HG02759 (cell line): ENCODE measurements around the gene SPATA32.

Source experiments
- ATAC-seq: cut with Tn5 transposase; IDR thresholded peaks from one replicate; pipeline ENCODE4 v1.9.1; 2021; ENCODE audit warnings: mild to moderate bottlenecking, moderate library complexity; ENCODE audit not compliant: unreplicated experiment

The SPATA32 gene

DNA sequence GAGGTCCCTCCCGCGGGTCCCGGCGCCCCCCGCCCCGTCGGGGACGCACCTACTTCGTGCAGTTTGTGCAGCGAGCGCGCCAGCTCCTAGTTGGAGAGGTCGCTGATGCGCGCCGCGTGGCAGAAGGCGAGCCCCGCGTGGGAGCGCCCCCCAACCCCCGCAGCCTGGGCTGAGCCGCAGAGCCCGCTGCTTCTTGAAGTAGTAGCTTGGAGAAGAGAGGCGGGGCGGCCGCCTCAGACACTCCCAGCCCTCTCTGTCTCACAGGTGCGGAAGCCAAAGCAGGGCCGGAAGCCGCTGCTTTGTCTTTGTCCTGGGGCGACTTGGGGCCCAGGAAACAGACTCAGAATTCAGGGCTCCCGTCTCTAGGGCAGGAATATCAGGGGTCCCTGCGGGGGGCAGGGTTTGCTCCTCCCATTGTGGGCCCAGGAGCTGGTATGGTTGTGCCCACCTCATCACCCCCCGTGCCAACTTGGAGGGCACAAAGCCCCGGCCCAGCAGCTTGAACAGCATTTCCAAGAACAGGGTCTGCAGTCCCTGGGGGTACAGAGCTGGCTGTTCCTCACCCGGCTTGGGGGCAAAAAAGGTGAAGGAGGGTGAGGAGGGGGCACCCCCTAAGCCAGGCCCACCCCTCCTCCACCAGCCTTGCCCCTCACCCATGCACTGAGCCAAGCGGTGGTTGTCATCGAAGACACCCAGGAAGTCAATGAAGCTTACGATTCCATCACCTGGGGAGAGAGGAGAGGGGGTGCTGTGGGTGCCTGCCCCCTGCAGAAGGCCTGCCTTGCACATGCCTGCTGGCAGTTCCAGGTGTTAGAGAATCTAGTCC lies 13.5 kb downstream of the SPATA32 start:
- ATAC-seq: peak; percentile 59

DNA sequence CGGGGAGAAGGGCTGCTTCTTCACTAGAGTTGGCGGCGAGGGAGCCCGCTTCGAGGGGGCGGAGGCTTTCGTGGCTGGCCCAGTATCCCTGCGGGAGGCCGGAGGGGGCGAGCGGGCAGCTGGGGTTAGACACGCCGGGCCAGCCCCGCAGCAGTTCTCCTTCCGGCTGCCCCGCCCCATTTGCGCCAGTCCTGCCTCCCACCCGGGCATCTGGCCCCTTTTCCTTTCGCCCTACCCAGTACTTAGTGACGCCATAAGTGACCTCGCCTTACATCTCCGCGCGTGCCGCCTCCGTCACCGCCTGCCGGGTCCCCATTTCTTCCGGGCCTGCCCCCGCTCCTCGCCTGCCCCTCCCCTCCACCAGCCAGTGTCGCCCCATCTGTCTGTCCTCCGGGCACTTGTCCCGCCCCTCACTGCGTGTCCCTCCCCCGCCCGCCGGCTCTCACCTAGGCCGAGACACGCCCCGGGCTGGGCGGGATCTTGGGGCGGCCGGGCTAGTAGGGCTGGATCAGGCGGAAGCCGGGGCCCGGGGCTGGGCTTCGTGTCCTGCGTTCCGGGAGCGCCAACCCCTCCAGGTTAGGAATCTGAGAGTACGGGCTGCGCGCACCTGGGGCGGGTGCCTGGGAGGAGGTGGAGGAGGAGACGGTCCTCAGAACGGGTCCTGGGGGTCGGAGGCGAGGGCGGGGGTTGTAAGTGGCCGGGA lies 14.3 kb downstream of the SPATA32 start:
- peak; percentile 88 for ATAC-seq

DNA sequence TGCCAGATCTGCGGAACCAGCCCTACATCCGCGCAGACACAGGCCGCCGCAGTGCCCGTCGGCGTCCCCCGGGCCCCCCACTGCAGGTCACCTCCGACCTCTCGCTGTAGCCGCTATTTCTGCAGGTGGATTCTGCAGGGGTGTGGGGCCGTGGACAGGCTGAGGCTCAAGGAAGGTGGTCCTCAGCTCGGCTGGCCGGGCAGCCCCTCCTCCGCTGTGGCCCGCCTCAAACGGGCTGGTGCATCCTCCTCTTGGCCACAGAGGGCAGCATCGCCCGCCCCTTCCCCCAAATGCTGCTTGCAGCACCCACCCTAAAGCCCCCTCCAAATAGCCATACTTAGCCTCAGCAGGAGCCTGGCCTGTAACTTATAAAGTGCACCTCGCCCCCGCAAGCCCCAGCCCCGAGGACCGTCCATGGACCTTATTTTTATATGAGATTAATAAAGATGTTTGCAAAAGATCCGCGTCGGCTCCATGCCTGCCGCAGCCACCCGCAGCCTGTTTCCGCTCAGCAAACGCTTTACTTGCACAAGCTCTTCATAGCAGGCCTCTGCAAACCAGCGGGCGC lies 14.9 kb downstream of the SPATA32 start:
- no peak for ATAC-seq

DNA sequence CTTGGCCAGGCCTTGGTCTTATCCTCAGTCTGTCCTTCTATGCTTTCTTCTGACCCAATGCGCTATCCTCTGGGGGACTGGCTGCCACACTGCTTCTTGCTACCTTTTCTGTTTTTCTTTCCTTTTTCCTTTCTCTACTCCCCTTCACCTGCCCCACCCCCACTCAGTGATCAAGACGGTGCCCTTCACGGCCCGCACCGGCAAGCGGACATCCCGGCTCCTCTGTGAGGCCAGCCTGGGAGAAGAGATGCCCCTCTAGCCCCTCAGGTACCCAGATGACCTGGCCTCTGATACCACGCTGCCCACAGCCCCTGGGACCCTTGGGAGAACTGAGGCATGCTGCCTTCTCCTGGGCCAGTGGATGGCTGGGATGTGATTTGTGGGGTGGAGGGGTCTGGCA lies 15.6 kb downstream of the SPATA32 start:
- no peak for ATAC-seq

DNA sequence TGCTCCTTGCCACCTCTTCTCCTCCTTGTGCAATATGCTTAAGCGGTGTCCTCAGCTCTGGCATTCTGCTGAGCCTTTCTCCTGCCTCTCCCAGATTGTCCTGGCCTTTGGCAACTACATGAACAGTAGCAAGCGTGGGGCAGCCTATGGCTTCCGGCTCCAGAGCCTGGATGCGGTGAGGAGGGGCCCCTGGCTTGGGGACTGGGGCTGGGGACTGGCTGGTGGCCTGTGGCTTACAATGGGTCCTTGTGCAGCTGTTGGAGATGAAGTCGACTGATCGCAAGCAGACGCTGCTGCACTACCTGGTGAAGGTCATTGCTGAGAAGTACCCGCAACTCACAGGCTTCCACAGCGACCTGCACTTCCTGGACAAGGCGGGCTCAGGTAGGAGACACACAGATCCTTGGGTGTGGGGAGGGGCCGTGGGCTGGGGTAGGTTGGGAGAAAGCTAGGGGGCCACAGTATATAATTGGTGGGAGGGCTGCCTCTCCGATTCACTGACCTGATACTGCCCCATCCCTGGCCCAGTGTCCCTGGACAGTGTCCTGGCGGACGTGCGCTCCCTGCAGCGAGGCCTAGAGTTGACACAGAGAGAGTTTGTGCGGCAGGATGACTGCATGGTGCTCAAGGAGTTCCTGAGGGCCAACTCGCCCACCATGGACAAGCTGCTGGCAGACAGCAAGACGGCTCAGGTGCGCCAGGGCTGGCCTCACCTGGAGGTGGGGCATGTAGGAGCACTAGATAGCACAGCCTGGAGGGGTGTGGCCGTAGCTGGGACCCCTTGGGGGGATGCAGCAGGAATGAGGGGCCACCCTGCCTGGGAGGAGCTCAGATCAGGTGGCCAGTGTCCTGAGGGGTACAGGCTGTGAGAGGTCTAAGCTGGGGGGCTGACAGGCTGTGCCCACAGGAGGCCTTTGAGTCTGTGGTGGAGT lies 16.9 kb downstream of the SPATA32 start:
- no peak for ATAC-seq

DNA sequence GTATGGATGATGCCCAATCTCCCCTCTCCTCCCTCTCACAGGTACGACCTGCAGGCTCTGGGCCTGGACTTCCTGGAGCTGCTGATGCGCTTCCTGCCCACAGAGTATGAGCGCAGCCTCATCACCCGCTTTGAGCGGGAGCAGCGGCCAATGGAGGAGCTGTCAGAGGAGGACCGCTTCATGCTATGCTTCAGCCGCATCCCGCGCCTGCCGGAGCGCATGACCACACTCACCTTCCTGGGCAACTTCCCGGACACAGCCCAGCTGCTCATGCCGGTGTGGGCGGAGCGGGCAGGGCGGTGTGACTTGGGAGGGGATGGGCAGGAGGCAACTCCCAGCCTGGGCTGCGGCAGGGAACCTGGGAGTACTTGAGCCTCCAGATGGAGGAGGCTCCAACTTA lies 18.1 kb downstream of the SPATA32 start:
- no peak for ATAC-seq

DNA sequence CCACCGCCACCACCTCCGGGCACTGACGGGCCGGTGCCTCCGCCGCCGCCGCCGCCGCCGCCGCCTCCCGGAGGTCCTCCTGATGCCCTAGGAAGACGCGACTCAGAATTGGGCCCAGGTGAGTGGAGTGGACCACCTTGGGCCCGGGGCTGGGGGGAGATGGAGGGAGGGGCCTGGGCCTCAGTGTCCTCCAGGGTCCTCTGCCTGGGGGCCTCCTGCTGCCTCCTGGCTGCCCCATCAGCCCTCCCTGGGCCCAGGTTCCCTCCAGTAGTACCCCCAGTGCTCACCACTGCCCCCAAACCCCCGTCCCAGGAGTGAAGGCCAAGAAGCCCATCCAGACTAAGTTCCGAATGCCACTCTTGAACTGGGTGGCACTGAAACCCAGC lies 19.9 kb downstream of the SPATA32 start:
- ATAC-seq: no peak

DNA sequence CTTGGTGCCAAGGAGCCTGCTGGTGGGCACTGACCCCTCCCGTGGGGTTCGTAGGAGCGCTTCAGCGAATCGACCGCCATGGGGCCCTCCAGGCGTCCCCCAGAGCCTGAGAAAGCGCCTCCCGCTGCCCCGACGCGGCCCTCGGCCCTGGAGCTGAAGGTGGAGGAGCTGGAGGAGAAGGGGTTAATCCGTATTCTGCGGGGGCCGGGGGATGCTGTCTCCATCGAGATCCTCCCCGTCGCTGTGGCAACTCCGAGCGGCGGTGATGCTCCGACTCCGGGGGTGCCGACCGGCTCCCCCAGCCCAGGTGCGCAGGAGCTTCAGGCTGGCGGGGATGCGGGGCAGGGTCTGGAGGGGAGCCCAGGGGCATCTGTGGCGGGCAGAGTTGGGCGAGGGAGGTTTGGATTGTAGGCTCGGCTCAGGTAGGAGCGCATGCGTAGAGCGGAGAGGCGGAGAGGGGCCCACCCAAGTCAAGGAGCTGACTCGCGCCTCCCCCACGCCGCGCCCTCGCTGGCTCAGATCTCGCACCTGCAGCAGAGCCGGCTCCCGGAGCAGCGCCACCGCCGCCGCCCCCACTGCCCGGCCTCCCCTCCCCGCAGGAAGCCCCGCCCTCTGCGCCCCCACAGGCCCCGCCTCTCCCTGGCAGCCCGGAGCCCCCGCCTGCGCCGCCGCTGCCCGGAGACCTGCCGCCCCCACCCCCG lies 20.4 kb downstream of the SPATA32 start:
- ATAC-seq: no peak

DNA sequence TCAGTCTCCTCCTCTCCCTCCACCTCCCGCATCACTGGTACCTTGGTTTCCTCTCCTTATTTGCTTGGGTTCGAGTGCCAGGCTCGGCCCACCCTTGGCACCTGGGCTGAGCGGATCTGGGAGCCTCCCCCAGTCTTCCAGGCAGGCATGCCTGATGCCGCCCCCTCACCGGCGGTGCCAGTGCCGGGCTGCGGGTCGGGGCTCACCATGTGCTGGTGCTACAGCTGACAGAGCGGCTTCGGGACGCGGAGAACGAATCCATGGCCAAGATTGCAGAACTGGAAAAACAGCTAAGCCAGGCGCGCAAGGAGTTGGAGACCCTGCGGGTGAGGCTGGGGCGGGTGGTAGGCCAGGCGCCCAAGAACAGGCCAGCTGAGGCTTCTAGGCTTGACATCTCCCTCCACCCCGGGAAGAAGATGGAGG lies 21.0 kb downstream of the SPATA32 start:
- no peak for ATAC-seq

DNA sequence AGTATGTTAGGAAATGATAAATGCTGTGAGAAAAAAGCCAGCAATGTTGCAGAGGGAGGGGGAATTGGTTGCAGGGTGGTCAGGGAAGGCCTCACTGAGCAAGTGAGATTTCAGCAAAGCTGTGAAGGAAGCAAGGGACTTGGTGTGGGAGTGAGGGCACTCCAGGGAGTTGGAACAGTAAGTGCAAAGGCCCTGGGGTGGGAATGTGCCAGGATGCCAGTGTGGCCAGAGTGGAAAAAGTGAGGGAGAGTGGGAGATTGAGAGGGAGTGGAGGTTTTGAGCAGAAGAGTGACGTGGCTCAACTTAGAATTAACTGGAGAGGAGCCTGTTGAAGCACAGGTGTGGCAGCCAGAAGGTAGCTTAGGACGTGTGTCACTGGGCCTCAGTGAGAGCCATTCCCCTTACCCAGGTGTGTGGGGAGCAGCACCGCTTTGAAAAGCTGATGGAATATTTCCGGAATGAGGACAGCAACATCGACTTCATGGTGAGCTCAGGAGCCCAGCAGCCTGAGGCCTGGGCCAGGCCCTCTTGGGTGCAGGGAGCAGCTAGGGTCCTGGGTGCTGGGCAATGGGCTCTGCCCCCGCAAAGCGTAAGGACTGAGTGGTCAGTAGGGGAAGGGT lies 23.6 kb downstream of the SPATA32 start:
- ATAC-seq: no peak

DNA sequence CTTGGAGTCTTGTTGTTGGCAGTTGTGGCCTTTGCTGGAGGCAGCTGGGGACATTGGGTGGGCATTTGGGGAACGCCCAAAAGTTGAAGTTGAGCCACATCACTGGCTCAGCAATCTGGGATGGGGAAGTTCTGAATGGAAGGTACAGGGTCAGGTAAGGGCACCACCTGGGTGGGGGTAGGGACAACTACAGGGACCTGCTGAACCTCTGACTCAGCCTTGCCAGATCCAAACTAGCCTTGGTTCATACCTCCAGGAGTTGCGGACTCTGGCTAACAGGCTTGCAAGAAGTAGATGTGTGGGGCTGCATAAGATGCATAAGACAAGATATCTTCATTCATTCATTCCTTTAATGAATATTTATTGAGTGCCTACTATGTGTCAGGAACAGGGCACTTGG lies 24.2 kb downstream of the SPATA32 start:
- no peak for ATAC-seq

DNA sequence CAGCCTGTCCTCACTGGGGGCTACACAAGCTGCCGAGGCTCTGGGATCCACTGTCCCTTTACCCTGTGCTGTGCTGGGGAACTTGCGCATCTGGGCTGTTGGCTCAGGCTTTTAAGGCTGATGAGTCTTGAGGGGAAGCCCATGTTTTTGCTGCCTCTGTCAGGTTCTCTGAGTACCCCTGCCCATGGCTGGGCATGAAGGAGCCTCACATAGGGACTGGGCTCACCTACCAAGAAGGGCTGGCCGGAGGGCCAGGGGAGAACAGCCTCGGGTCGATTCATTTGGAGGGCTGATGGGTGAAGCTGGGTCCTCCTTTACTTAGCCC lies 25.6 kb downstream of the SPATA32 start:
- ATAC-seq: no peak

DNA sequence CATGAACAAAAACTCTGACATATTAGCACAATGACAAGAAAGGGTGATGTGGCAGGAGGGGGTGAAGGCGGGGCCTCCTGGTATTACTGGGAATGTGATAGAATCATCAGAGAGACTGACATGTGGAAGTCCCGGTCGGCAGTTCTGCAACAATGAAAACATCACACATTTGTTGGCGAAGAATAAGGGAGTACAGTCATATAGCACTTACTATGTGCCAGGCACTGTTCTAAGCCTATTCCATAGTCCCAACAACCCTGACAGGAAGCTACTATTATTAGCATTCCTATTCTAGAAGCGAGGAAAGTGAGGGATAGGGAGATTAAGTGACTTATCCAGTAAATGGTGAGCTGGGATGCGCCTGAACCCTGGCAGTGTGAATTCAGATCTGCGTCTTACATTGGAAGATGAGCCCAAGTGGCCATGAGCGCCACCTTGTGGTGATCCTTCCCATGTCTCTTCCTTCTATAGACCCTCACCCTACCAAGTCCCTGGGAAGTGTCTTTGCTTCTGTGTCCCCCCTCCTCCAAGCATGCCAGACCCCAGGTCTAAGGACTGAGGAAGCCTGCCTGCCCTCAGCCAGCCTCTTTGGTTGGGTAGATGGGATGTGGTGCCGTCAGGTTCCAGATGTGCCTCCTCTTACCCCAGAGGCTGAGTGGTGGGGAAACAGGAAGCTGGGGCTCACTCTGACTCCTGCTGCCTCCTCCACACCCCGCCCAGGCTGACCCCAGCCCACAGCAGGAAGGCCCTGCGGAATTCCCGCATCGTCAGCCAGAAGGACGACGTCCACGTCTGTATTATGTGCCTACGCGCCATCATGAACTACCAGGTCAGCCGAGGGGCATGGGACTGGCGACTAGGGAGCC lies 26.2 kb downstream of the SPATA32 start:
- no peak for ATAC-seq

DNA sequence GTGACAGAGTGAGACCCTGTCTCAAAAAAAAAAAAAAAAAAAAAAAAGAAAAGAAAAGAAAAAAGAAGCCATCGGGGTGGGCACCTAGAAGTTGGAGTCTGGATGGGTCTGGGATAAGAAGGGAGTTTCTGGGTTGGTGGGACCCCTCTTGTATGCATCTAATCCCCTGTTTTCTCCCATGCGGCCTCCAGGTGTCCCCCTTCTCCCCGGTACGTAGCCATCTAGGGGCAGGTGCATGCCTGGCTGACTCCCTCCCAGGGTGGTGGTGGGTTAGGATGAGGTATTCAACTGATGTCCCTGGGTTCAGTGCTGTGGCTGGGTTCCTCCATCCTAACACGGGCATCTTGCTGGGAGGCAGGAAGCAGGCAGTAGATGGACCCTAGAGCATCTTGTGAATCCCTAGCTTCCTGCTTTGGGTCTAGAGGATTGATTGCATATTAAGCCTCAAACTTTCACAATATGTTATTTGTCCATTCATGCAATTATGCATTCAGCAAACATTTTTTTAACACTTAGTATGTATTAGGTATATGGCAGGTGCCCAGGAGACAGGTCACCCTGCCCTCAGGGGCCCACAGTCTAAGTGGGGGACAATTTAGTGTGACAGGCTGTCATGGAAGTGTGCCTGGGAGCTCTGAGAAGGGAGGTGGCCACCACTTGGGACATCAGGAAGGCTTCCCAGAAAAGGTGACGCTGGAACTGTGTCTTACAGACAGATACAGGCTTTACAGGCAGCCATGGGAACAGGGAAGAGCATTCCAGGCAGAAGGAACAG lies 27.1 kb downstream of the SPATA32 start:
- ATAC-seq: no peak

DNA sequence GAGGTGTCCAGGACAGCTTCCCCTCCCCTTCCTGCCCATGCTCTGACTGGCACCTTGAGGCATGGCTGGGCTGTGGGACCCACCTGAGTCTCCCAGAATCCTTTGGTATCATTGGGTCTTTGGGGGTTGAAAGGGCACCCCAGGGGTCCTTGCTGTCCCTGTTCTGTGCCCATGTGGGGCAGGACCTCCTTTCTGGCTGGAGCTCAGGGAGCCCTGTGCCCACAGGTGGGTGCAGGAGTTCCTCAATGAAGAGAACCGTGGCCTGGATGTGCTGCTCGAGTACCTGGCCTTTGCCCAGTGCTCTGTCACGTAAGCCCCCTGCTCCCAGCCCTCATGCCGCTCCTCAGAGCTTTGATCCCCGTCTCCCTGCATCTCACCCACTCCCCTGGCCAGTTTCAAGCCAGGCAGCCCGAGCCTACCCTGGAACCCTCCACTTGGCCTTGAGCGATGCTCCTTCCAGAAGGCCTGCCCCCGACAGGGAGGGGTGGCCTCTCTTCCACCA lies 28.4 kb downstream of the SPATA32 start:
- no peak for ATAC-seq

DNA sequence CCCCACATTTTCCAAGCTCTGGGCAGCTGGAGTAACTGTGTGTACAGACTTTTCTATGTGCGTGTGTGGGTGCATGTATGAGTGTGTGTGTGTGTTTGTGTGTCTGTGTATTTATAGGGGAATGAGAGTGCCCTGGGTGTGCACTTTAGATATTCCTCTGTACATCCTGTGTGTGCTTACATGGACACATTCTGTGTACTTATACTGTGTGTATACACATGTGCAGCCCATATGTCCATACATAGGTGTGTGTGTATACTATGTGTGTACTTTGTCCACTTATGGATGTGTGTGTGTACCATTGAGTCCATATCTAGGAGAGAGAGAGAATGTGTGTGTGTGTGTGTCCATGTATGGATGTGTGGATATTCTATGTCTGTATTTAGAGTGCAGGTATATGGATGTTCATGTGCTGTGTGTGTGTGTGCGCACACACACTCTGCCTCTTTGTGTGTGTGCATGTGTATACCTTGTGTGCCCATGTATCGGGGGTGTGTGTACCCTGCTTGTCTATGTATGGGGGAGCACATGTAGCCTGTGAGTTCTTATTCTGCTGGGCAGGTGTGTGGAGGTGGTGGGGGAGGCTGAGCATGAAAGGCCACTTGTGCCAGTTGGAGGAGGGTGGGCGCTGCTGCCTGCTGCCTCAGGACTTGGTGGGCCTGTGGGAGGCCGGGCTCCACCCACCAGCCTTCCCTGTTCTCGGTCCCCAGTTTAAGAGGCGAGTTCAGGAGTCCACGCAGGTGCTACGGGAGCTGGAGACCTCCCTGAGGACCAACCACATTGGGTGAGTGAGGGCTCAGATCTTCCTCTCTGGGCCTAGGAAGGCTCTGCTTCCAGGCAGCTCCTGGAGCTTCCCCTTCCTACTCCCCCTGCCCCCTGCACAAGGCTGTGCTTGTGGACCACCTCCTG lies 29.1 kb downstream of the SPATA32 start:
- no peak for ATAC-seq

DNA sequence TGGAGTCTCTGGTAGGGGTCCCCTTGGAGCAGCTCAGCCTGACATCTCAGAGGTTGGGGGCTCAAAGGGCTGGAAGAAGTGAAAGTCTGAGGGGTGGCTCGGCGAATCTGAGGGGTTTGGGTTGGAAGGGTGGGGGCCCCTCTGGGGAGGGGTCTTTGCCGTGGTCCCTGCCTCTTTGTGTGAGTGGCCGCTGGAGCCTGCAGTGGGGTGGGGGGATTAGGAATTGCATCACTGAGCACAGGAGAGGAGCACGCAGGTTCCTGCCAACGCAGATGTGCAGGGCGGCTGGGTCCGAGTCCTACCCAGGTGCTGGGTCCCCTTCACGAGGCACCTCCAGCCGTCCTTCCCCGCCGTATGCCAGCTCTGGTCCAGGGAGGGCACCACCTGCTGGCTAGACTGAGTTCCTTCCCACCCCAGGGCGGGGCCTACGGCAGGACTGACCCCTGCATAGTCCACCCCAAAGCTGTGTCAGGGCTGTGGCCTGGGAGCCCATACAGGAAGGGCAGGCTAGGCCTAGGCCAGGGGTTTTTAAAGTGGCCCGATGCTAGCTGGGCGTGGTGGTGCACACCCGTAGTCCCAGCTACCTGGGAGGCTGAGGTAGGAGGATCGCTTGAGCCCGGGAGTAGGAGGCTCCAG lies 30.3 kb downstream of the SPATA32 start:
- ATAC-seq: no peak
